ENCODE data around the gene EMILIN2.

DNA sequence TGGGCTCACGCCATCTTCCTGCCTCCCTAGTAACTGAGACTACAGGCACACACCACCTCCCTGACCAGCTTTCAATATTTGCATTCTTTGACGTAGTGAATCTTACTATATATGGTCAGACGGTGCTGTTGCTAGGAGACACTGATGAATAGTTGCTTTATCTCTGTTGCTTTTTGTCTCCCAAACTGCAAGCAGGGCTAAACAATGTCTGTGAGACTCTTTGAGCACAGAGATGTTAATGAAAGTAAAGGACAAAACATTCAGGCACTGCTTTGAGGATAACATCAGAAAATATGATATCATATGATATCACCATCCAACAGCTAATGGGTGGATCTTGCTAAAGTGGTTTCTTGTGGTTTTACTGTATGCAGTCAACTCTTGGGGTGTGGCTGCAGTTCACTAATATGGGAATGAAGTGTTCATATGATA is 43.0 kb downstream of the EMILIN2 start:
- TF ChIP-seq EZH2 (IDR thresholded peaks at IDR 0.05; ENCODE audit: low read depth) (no peak), CTCF (conservative IDR thresholded peaks at IDR 0.05) (no peak)

Data from PC-9 (cell line).